SK-N-SH (cell line): ENCODE results near the gene CFAP107. TPM values are rescaled to one million over a fixed set of nuclear protein-coding genes. Genes with fewer than 3 reads are reported as not detected.

Experiments
- CTCF ChIA-PET: fragments of 300-600, 350-600 bp; formaldehyde crosslinking; extraction: SDS; loops from one replicate; lab custom pipeline; 2021; lab: Yijun Ruan, JAX
- POLR2A ChIA-PET: fragments of 350-600 bp; sonication (Branson Sonifier 250); formaldehyde crosslinking; extraction: SDS; loops from one replicate; lab custom pipeline; 2020; ENCODE audit warnings: antibody characterized with exemption, inconsistent platforms; lab: Yijun Ruan, JAX
- DNase-seq: peaks from one replicate; pipeline ENCODE4 v3.0.0; 2012
- H2AFZ ChIP-seq: fragments of 200-600 bp; sonication (generic); 2 replicates; pipeline ENCODE4 v1.8.1; 2016; ENCODE audit warnings: antibody characterized with exemption, mild to moderate bottlenecking, low read depth
- H3F3A ChIP-seq: fragments of 200-600 bp; sonication (generic); replicated peaks from 2 replicates; pipeline ENCODE3; 2016; ENCODE audit warnings: antibody characterized with exemption, mild to moderate bottlenecking; ENCODE audit not compliant: insufficient read depth
- H3K27ac ChIP-seq, 2 experiments: fragments of 200-500 bp in 1 of 2; fragments of 200-600 bp in 1 of 2; sonication (Bioruptor generic) in 1 of 2; sonication (generic), shearing (Covaris generic) in 1 of 2; 2 replicates each; pipeline versions ENCODE4 v1.5.1 to v1.6.1; 2014 to 2016; ENCODE audit warnings: low read depth in 2 of 2, inconsistent platforms in 1 of 2, low read length in 1 of 2, mild to moderate bottlenecking in 1 of 2, mixed read lengths in 1 of 2
- H3K27me3 ChIP-seq: fragments of 200-600 bp; sonication (generic), shearing (Covaris generic); 2 replicates; pipeline ENCODE4 v1.6.1; 2016; ENCODE audit warnings: mixed run types; ENCODE audit not compliant: insufficient read depth
- H3K36me3 ChIP-seq, 2 experiments: fragments of 200-500 bp in 1 of 2; fragments of 200-600 bp in 1 of 2; sonication (Bioruptor generic) in 1 of 2; sonication (generic) in 1 of 2; replicated peaks in 1 of 2; 2 replicates each; pipeline versions ENCODE3 to v1.5.1; 2014 to 2016; ENCODE audit warnings: low read length in 1 of 2, mild to moderate bottlenecking in 1 of 2; ENCODE audit not compliant: insufficient read depth in 2 of 2, control insufficient read depth in 1 of 2
- H3K4me1 ChIP-seq, 2 experiments: fragments of 200-500 bp in 1 of 2; fragments of 200-600 bp in 1 of 2; sonication (Bioruptor generic) in 1 of 2; sonication (generic), shearing (Covaris generic) in 1 of 2; 2 replicates each; pipeline versions ENCODE4 v1.5.1 to v1.6.1; 2014 to 2016; ENCODE audit warnings: low read depth in 1 of 2, low read length in 1 of 2, mixed run types in 1 of 2; ENCODE audit not compliant: insufficient read depth in 2 of 2, control insufficient read depth in 1 of 2
- H3K4me2 ChIP-seq: fragments of 200-600 bp; sonication (generic), shearing (Covaris generic); 2 replicates; pipeline ENCODE4 v1.6.1; 2017; ENCODE audit warnings: mixed run types
- H3K4me3 ChIP-seq, 2 experiments: fragments of 200-500 bp in 1 of 2; fragments of 200-600 bp in 1 of 2; sonication (Bioruptor generic) in 1 of 2; sonication (generic), shearing (Covaris generic) in 1 of 2; 2 replicates each; pipeline versions ENCODE4 v1.5.1 to v1.8.1; 2014 to 2016; ENCODE audit warnings: low read depth in 2 of 2, inconsistent platforms in 1 of 2, low read length in 1 of 2, mild to moderate bottlenecking in 1 of 2, mixed read lengths in 1 of 2, moderate library complexity in 1 of 2
- H3K79me2 ChIP-seq: fragments of 200-600 bp; sonication (generic); 2 replicates; pipeline ENCODE4 v1.8.1; 2017; ENCODE audit warnings: mild to moderate bottlenecking; ENCODE audit not compliant: insufficient read depth
- H3K9ac ChIP-seq: fragments of 200-600 bp; sonication (generic); 2 replicates; pipeline ENCODE4 v1.6.1; 2017; ENCODE audit warnings: mixed run types
- H3K9me2 ChIP-seq: fragments of 200-600 bp; sonication (generic); 2 replicates; pipeline ENCODE4 v1.6.1; 2017; ENCODE audit warnings: mixed run types
- H3K9me3 ChIP-seq: fragments of 200-600 bp; sonication (generic); 2 replicates; pipeline ENCODE4 v1.6.1; 2017; ENCODE audit warnings: mixed run types, mild to moderate bottlenecking, moderate library complexity
- H4K20me1 ChIP-seq: fragments of 200-600 bp; sonication (generic); 2 replicates; pipeline ENCODE4 v1.6.1; 2017; ENCODE audit warnings: mild to moderate bottlenecking, mixed run types; ENCODE audit not compliant: insufficient read depth
- CTCF ChIP-seq: fragments of 200-600 bp; sonication (generic); IDR thresholded peaks from 2 replicates; pipeline ENCODE4 v1.6.1; 2017; ENCODE audit warnings: antibody characterized with exemption, mild to moderate bottlenecking, moderate library complexity
- ELF1 ChIP-seq: IDR thresholded peaks from 2 replicates; pipeline ENCODE4 v1.4.0; 2012
- EP300 ChIP-seq, 2 experiments: IDR thresholded peaks; 2 replicates each; pipeline versions ENCODE4 v1.4.0 to v1.6.1; 2012; ENCODE audit warnings: borderline replicate concordance in 1 of 2, low read depth in 1 of 2, low read length in 1 of 2
- FOSL2 ChIP-seq: IDR thresholded peaks from 2 replicates; pipeline ENCODE4 v1.4.0; 2012; ENCODE audit warnings: low read depth, mild to moderate bottlenecking, moderate library complexity, borderline replicate concordance
- FOXJ3 ChIP-seq: sonication (generic); formaldehyde crosslinking; IDR thresholded peaks from 2 replicates; pipeline ENCODE4 v1.5.1; 2020; ENCODE audit warnings: mild to moderate bottlenecking, missing genetic modification reagents
- FOXM1 ChIP-seq: IDR thresholded peaks from 2 replicates; pipeline ENCODE4 v1.4.0; 2012; ENCODE audit warnings: low read depth, mild to moderate bottlenecking
- GATA2 ChIP-seq: sonication (generic); formaldehyde crosslinking; IDR thresholded peaks from 2 replicates; pipeline ENCODE4 v1.5.0; 2020; ENCODE audit warnings: mild to moderate bottlenecking, missing genetic modification reagents
- IRF3 ChIP-seq: fragments of 150-350 bp; IDR thresholded peaks from 2 replicates; pipeline ENCODE4 v1.6.1; 2016; ENCODE audit warnings: mild to moderate bottlenecking, low read depth, low read length
- JUND ChIP-seq: IDR thresholded peaks from 2 replicates; pipeline ENCODE4 v1.4.0; 2012
- MAX ChIP-seq: IDR thresholded peaks from 2 replicates; pipeline ENCODE4 v1.4.0; 2012; ENCODE audit warnings: low read depth
- MEF2A ChIP-seq: IDR thresholded peaks from 2 replicates; pipeline ENCODE4 v1.4.0; 2012; ENCODE audit warnings: low read depth, borderline replicate concordance
- NRF1 ChIP-seq: IDR thresholded peaks from 2 replicates; pipeline ENCODE4 v1.6.1; 2012; ENCODE audit warnings: low read depth, mild to moderate bottlenecking, low read length
- PBX3 ChIP-seq: IDR thresholded peaks from 2 replicates; pipeline ENCODE4; 2012
- RAD21 ChIP-seq: IDR thresholded peaks from 2 replicates; pipeline ENCODE4 v1.6.1; 2012; ENCODE audit warnings: mild to moderate bottlenecking, low read length
- RCOR1 ChIP-seq: fragments of 150-350 bp; IDR thresholded peaks from 2 replicates; pipeline ENCODE4 v1.6.1; 2017; ENCODE audit warnings: antibody characterized with exemption, low read length
- SIN3A ChIP-seq: IDR thresholded peaks from 2 replicates; pipeline ENCODE4 v1.6.1; 2012; ENCODE audit warnings: low read depth, mild to moderate bottlenecking, low read length, moderate library complexity, borderline replicate concordance
- TAF1 ChIP-seq: IDR thresholded peaks from 2 replicates; pipeline ENCODE4 v1.6.1; 2012; ENCODE audit warnings: low read depth, mild to moderate bottlenecking, low read length, moderate library complexity, borderline replicate concordance
- USF1 ChIP-seq: IDR thresholded peaks from 2 replicates; pipeline ENCODE4 v1.4.0; 2012; ENCODE audit warnings: low read depth, borderline replicate concordance
- USF2 ChIP-seq: fragments of 150-350 bp; IDR thresholded peaks from 2 replicates; pipeline ENCODE4 v1.6.1; 2017; ENCODE audit warnings: antibody characterized with exemption, low read length, low read depth, borderline replicate concordance
- ZBTB33 ChIP-seq: IDR thresholded peaks from 2 replicates; pipeline ENCODE4 v1.4.0; 2012; ENCODE audit warnings: low read depth, borderline replicate concordance
- WGBS: methylation state at CpG from one replicate; pipeline ENCODE4 v1.1.6; 2017; ENCODE audit warnings: low lambda C conversion rate; 5-methylcytosine and 5-hydroxymethylcytosine counted together
- polyA plus RNA-seq, 3 experiments: library from polyadenylated mRNA; depleted of rRNA; stranded (reverse); fragments of >200 nt; gene quantifications; 2 replicates each; pipeline ENCODE4 v1.2.3, GENCODE V29; 2012

Gene CFAP107
- polyA plus RNA-seq, 1 of the 3 experiments (the other 2 are of a cell fraction), result not detected

- 5% methylated on average over 4 of the region's 4 CpGs for WGBS
- Histone ChIP-seq H3K9me2 (no peaks in the 10 kb centered on the region), H3F3A (no peaks in the 10 kb centered on the region), H3K9me3 (no peaks in the 10 kb centered on the region), H3K4me1 (no peaks in the 10 kb centered on the region), H2AFZ (no peak overlapping the region), H3K9ac (no peak overlapping the region), H3K79me2 (no peaks in the 10 kb centered on the region), H4K20me1 (no peaks in the 10 kb centered on the region), H3K4me3 (no peak overlapping the region), H3K27me3 (no peaks in the 10 kb centered on the region; the same call in 1 of the 2 replicates), H3K36me3 (no peaks in the 10 kb centered on the region), H3K27ac (no peak overlapping the region), H3K4me2 (no peak overlapping the region)
- CTCF ChIA-PET, result no interaction called here
- no peak for DNase-seq
- no peak for TF ChIP-seq FOXM1
- TF ChIP-seq RCOR1, result no peak
- no peak for TF ChIP-seq NRF1
- no peak for TF ChIP-seq PBX3
- TF ChIP-seq FOSL2, result no peak
- no peak for TF ChIP-seq MAX
- TF ChIP-seq FOXJ3 (CRISPR knock-in tag), result no peak
- TF ChIP-seq MEF2A, result no peak
- TF ChIP-seq ELF1, result no peak
- TF ChIP-seq EP300 (IDR thresholded peaks at IDR 0.05; ENCODE audit: borderline replicate concordance in 1 of 2, low read depth in 1 of 2, low read length in 1 of 2), result no peak
- no peak for TF ChIP-seq USF1
- TF ChIP-seq IRF3, result no peak
- no peak for TF ChIP-seq GATA2 (CRISPR knock-in tag)
- no peak for TF ChIP-seq ZBTB33
- no peak for TF ChIP-seq USF2
- TF ChIP-seq JUND, result no peak
- no peak for TF ChIP-seq SIN3A
- no peak for TF ChIP-seq TAF1
- no peak for TF ChIP-seq RAD21
- no peak for TF ChIP-seq CTCF
- POLR2A ChIA-PET, result no interaction called here
Observed at GRCh38 chr1:12708396-12709090, 37.5 kb upstream of the CFAP107 start.
